Measurements from ENCODE around the gene PLD5. TPM values are rescaled to one million over a fixed set of nuclear protein-coding genes. Genes with fewer than 3 reads are reported as not detected.

PLD5 gene
- total RNA-seq, 4 donors from 2014 or later = 0.16 TPM; not detected in 3

DNA sequence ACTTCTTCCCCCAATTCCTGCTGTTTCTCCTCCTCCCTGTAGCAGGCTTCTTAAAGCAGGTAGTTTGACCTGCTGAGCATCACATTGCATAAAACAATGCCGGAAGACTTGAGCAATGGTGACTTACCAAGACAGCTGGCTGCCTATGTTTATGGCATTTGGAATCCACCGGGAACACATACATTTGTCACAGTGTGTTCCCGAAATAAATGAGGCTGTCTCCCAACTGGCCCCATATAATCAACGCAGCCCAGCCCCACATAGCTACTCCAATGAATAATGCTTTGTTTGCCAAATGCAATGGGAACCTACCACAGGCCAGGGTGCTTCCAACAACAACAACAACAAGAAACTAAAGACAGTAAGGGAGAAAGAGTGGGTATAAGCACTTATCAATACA lies 339.5 kb downstream of the PLD5 start:
- TF ChIP-seq, protein P1, sequence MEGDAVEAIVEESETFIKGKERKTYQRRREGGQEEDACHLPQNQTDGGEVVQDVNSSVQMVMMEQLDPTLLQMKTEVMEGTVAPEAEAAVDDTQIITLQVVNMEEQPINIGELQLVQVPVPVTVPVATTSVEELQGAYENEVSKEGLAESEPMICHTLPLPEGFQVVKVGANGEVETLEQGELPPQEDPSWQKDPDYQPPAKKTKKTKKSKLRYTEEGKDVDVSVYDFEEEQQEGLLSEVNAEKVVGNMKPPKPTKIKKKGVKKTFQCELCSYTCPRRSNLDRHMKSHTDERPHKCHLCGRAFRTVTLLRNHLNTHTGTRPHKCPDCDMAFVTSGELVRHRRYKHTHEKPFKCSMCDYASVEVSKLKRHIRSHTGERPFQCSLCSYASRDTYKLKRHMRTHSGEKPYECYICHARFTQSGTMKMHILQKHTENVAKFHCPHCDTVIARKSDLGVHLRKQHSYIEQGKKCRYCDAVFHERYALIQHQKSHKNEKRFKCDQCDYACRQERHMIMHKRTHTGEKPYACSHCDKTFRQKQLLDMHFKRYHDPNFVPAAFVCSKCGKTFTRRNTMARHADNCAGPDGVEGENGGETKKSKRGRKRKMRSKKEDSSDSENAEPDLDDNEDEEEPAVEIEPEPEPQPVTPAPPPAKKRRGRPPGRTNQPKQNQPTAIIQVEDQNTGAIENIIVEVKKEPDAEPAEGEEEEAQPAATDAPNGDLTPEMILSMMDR (IDR thresholded peaks at IDR 0.05; ENCODE audit: low read depth) = no peak

DNA sequence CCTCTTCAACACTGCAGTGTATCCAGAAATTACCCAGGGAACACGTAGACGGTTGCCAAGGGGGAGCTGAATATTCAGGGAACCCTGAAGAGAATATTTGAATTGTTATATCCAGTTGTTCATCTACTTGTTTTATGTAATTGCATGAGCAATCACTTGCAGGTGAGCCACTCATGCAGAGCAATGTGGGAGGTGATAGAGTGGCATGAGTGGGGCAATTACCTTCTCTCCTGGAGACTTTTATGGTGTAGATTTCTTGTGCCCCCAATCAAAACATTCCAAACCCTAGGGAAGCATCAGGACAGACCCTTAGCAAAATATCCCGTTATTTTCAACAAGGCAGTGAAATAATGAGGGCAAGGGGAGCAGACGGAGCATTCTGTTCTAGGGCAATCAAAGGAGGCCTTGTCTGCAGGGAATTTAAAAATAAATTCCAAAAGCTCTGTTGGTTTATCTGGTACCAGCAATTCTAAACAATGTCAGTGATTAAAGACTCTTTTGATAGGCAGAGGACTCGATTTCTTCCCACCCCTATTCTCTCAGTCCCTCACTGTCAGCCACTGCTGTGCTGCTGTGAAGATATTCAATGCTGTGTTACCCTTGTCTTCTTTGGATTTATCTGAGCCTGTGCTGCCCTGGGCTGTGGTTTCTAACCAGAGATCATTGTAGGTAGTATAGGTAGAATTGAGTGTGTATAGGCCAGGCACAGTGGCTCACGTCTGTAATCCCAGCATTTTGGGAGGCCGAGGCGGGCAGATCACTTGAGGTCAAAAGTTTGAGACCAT lies 345.4 kb downstream of the PLD5 start:
- TF ChIP-seq, protein P1 (IDR thresholded peaks at IDR 0.05; ENCODE audit: low read depth) = no peak

DNA sequence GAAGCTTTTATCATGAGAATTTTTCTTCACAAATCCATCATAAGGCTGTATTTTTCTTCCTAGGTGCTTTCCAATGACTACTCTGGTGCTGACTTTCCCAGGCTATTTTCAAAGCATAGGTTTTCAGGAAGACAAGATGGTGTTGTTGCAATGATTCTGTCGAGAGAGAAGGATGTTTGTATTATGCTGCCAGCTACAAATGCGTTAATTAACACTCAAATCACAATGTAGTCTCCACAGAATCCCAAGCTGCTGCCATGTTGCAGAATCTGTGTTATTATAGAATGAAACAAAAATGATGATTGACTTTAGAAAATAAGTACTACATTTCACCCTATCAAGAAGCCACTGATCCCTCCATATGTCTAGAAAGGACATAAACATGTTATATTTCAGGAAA lies 346.1 kb downstream of the PLD5 start:
- TF ChIP-seq, protein P1 (IDR thresholded peaks at IDR 0.05; ENCODE audit: low read depth) = no peak

DNA sequence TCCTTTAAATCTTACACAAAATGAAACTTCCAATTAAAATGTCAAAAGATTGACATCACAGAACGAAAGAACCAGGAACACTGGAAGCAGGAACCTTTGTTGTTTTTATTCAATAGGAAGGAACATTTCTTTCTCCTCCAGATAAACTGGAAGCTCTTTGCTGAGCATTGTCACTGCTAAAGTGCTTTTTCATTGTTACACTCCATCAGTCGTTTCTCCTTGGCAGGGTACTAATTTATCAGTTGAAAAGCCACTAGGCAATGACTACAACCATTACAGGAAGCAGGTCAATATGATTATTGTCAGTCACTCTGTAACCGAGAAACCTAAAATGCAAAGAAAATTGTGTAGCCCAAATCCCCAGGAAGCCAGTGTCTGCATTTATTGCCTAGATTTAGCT lies 362.4 kb downstream of the PLD5 start:
- TF ChIP-seq, protein P1 (IDR thresholded peaks at IDR 0.05; ENCODE audit: low read depth) = no peak

DNA sequence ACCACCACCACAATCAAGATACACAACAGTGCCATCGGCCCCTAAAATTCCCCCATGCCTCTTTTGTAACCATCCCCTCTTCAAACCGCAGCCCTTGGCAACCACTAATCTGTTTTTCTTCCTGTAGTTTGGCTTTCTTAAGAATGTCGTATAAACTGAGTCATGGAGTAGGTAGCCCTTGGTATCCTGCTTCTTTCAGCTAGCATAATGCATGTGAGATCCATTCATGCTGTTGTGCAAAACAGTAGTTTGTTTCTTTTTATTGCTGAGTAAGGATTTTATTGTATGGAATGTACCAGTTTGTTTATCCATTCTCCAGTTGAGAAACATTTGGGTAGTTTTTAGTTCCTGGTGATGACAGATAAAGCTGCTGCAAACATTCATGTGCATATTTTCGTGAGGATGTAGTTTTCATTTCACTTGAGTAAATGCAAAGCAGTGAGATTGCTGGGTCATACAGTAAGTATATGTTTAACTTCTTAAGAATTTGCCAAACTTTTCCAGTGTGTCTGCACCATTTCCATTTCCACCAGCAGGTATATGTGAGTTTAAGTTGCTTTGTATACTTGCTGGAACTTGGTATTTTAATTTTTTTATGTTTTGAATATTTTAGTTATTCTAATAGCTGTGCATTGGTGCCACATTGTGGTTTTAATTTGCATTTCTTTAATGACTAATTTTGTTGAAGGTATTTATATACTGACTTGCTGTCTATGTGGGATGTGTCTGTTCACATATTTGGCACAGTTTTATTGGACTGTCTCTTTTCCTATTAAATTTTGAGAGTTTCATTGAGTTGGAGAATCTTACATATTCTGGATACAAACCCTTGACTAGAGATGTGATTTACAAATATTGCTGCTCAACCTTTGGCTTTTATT lies 377.2 kb downstream of the PLD5 start:
- TF ChIP-seq, protein P1 (IDR thresholded peaks at IDR 0.05; ENCODE audit: low read depth) = no peak

DNA sequence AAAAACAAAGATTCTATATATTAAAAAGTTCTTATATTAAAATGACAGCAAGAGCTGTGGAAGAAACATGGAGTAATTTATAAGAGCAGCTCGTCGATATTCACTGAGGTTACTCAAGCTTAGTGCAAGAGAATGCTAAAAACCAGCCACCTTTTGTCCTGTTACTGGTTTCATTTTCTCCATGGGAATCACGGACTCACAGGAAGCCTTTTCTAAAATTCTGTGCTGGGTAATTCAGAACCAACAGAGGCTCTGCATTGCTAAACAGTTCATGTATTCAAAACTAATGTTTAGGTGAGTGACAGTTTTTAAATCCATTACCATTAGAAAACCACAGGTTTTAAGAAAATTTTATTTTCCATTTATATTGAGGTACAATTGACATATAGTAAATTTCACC lies 377.8 kb downstream of the PLD5 start:
- TF ChIP-seq, protein P1 (IDR thresholded peaks at IDR 0.05; ENCODE audit: low read depth) = no peak

DNA sequence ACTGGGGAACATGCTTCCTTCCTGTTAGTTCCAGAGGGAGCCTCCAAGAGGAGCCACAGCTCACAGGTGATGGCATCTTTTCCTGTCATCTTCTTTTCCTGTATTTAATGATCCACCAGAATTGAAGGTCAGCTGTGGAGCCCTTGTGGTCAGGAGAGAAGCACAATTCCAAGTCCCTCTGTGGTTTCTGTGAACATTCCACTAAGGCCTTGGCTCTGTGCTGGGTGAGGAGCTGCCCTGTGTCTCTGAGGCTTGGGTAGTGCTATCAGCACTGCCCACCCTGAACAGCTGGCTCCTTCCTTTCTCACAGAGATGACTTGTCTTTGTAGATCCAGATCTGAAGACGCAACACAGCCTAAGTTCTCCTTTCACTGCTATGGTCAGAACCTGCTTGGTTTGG lies 383.7 kb downstream of the PLD5 start:
- TF ChIP-seq, protein P1 (IDR thresholded peaks at IDR 0.05; ENCODE audit: low read depth) = no peak

Measured in subcutaneous adipose tissue (tissue), 4 donors.